NCI-H2081 (cell line): Measurements from ENCODE around the gene SRPRB.

Experiments used
- DNase-seq, 2 experiments: peaks; one replicate each; lab custom pipeline; 2025; lab: John Stamatoyannopoulos, UW

The SRPRB gene

GRCh38 chr3:133840767-133841166 is 35.2 kb downstream of the SRPRB start:
- DNase-seq, result no peak

GRCh38 chr3:133841196-133841595 is 35.6 kb downstream of the SRPRB start:
- DNase-seq, result no peak

- DNase-seq, result no peak
Observed at GRCh38 chr3:133842158-133842557, 36.5 kb downstream of the SRPRB start.

- no peak for DNase-seq
Observed at GRCh38 chr3:133843634-133844033, 38.0 kb downstream of the SRPRB start.

GRCh38 chr3:133845127-133845526 is 39.5 kb downstream of the SRPRB start:
- DNase-seq, result no peak

GRCh38 chr3:133849346-133849745 is 43.7 kb downstream of the SRPRB start:
- DNase-seq, result no peak

- DNase-seq, result no peak
Observed at GRCh38 chr3:133850034-133850433, 44.4 kb downstream of the SRPRB start.

- no peak for DNase-seq
Observed at GRCh38 chr3:133851266-133851906, 45.8 kb downstream of the SRPRB start.

GRCh38 chr3:133851931-133852330 is 46.3 kb downstream of the SRPRB start:
- DNase-seq, result no peak

- DNase-seq, result no peak
Observed at GRCh38 chr3:133853063-133853924, 47.7 kb downstream of the SRPRB start.

GRCh38 chr3:133853925-133854227 is 48.3 kb downstream of the SRPRB start:
- no peak for DNase-seq

GRCh38 chr3:133854264-133855001 is 48.8 kb downstream of the SRPRB start:
- no peak for DNase-seq

GRCh38 chr3:133855002-133855370 is 49.4 kb downstream of the SRPRB start:
- no peak for DNase-seq

- no peak for DNase-seq
Observed at GRCh38 chr3:133855772-133856171, 50.2 kb downstream of the SRPRB start.

GRCh38 chr3:133856316-133856715 is 50.7 kb downstream of the SRPRB start:
- no peak for DNase-seq

GRCh38 chr3:133857767-133858166 is 52.2 kb downstream of the SRPRB start:
- no peak for DNase-seq

- no peak for DNase-seq
Observed at GRCh38 chr3:133859381-133860234, 54.0 kb downstream of the SRPRB start.

- DNase-seq, result no peak
Observed at GRCh38 chr3:133860519-133860918, 54.9 kb downstream of the SRPRB start.

GRCh38 chr3:133862161-133862560 is 56.5 kb downstream of the SRPRB start:
- DNase-seq, result no peak

- no peak for DNase-seq
Observed at GRCh38 chr3:133863911-133864310, 58.3 kb downstream of the SRPRB start.

GRCh38 chr3:133864616-133865015 is 59.0 kb downstream of the SRPRB start:
- no peak for DNase-seq
